Raji (cell line): ENCODE data around the gene HNRNPUL1.

Experiments
- POLR2A ChIP-seq: IDR thresholded peaks from 2 replicates; pipeline ENCODE4 v1.6.1; 2011; ENCODE audit warnings: low read depth, low read length, control low read depth; ENCODE audit not compliant: insufficient read depth

Gene HNRNPUL1

GRCh38 chr19:41341669-41342490 is 77.7 kb downstream of the HNRNPUL1 start:
- no peak for TF ChIP-seq POLR2A

- no peak for TF ChIP-seq POLR2A
Measured at GRCh38 chr19:41344162-41344561, 80.0 kb downstream of the HNRNPUL1 start.

- no peak for TF ChIP-seq POLR2A
Measured at GRCh38 chr19:41350735-41351338, 86.7 kb downstream of the HNRNPUL1 start.

- TF ChIP-seq POLR2A = peak; percentile 59
Measured at GRCh38 chr19:41351339-41352245, 87.4 kb downstream of the HNRNPUL1 start.

GRCh38 chr19:41352279-41352608 is 88.1 kb downstream of the HNRNPUL1 start:
- no peak for TF ChIP-seq POLR2A

- TF ChIP-seq POLR2A = peak; percentile 30; the same call in 1 of the 2 replicates
Measured at GRCh38 chr19:41352609-41353465, 88.7 kb downstream of the HNRNPUL1 start.

- peak; percentile 79 for TF ChIP-seq POLR2A
Measured at GRCh38 chr19:41353466-41354342, 89.5 kb downstream of the HNRNPUL1 start, which contains the start of gene TGFB1. Gene TGFB1 (minus strand): TSS chr19:41353922. CDS start chr19:41353044, 878 bp downstream.

- no peak for TF ChIP-seq POLR2A
Measured at GRCh38 chr19:41354343-41354953, 90.3 kb downstream of the HNRNPUL1 start.

- TF ChIP-seq POLR2A = no peak
Measured at GRCh38 chr19:41355035-41355434, 90.9 kb downstream of the HNRNPUL1 start.

GRCh38 chr19:41355802-41356201 is 91.6 kb downstream of the HNRNPUL1 start:
- no peak for TF ChIP-seq POLR2A

GRCh38 chr19:41356984-41357739 is 93.0 kb downstream of the HNRNPUL1 start:
- TF ChIP-seq POLR2A = no peak; the same call in 1 of the 2 replicates
